GM10847 (cell line): ENCODE results near the gene MBP.

Experiments
- POLR2A ChIP-seq: IDR thresholded peaks from 2 replicates; pipeline ENCODE4 v1.6.1; 2011; ENCODE audit not compliant: insufficient read length; ENCODE audit errors: extremely low read depth

The MBP gene

DNA sequence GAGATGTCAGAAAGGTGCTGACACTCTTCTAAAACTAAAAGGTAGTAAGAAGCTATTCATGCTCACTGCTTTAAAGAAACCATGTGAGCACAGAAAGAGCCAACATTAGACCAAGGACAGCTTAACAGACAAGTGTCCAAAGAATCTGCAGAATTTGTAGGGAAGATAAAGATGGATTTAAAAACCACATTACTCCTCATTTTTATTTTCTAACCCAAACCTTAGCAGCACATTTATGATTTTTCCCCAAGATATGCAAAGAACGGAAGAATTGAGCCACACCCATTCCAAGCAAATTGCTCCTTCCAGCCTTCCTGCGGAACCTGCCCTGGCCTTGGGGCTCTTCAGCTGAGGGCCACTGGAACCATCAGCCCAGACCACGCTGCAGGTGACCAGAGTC is 26.9 kb downstream of the MBP start:
- TF ChIP-seq POLR2A = no peak

DNA sequence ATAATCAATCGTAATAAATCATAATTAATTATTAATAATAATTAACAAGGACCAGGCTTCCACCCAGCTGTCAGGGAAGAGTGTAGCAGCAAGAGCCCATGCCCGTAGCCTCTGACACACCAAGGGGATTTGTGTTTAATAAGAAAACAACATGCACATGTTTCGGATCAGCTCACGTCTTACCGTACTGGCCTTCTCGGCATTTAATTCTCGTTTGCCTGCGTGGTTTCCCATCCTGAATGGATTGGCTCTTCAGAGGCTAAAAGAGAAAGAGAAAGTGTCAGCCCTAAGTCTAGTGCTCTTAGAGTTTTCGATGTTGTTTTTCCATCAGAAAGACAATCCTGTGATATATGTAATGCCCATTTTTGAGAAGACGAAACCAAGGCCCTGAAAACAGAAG is 27.6 kb downstream of the MBP start:
- no peak for TF ChIP-seq POLR2A

GRCh38 chr18:77103991-77104531 is 28.5 kb downstream of the MBP start:
- TF ChIP-seq POLR2A = no peak

DNA sequence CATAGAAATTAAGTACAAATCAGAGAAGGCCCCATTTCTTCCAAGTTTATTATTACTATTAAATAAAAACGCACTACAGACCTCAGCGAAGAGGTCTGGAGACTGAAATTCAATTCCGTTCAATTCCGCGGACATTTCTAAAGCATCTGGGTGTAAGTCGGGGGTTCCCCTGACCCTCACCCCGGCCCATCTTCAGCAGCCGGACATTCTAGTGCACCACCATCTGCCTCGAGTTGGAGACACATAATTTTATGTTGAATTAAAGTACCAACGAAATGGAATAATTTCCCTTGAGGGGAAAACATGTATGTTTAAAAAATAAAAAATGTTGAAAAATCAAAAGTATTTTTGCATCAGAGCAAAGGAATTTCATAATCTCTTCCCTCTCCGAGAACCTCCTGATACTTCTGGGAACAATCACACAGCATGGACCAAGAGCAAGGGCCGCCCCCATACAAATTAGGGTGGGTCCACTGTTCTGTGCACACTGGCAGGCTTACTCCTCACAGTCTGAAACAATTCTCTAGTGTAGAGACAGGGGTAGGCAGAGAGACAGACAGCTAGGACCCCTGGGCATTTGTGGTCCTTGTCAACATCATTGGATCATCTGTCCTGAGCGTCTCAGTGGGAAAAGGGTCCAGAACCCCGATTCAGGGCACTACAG is 29.3 kb downstream of the MBP start:
- no peak for TF ChIP-seq POLR2A

GRCh38 chr18:77102259-77103040 is 30.1 kb downstream of the MBP start:
- TF ChIP-seq POLR2A = no peak

DNA sequence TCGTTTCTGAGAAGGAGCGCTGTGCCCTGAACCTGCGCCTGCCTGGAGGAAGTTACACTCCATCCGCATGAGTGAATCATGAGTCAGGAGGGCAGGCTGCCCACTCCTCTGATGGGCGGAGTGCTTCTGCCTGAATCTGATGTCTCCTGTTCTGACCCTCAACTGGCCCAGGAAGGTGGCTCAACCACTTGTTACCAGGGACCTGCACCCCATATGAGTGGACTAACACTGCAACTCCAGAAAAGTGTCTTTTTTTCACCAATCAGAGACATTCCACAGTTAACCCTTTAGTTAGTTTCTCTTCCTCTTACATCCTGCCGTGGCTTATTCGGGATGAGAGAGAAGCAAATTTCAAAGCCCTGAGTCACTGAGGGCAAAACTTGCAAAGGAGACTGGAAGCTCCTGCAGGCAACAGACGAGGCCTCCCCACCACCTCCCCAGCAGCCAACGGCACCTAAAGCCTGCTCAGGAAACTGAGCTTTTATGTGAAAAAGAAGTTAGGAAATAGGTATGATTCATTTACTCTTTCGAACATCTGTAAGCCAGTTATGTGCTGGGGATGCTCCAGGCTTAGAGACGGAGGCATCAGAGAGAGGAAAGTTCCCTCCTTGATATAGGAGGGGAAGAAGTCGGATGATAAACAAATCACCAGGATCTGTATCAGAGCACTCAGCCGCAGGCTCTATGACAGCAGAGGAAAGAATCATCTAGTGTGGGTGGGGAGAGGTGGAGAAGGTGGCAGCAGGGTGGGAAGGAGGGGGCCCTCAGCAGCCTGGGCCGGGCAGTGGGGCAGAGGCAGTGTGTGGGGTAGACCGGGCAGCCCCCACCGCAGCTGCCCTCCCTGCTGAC is 30.9 kb downstream of the MBP start:
- no peak for TF ChIP-seq POLR2A

DNA sequence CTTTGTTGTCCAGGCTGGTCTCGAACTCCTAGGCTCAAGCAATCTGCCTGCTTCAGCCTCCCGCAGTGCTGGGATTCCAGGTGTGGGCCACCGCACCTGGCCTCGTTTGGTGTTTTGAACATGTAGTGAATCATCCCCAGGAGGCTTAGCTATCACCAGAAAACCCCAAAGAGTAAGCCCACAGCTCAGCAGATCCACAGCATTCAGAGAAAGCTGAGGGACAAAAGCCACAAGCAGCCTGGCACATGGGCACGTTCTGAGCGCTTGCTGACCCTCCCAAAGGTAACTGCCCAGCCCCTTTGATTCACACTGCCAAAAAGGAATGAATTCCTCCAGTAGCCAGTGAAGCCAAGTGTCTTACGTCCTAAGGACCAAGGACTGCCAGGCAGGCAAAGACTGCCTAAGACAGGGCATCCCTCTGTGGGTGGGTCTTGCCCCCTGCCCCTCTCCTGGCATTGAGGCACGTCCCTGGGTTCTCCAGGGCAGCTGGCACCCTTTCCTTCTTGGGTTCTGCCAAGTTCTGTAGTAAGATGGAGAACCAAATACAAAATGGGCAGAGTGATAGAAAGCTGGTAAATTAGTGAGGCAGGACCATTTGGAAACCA is 31.7 kb downstream of the MBP start:
- TF ChIP-seq POLR2A = no peak

- TF ChIP-seq POLR2A = no peak
Measured at GRCh38 chr18:77099485-77100370, 32.9 kb downstream of the MBP start.

DNA sequence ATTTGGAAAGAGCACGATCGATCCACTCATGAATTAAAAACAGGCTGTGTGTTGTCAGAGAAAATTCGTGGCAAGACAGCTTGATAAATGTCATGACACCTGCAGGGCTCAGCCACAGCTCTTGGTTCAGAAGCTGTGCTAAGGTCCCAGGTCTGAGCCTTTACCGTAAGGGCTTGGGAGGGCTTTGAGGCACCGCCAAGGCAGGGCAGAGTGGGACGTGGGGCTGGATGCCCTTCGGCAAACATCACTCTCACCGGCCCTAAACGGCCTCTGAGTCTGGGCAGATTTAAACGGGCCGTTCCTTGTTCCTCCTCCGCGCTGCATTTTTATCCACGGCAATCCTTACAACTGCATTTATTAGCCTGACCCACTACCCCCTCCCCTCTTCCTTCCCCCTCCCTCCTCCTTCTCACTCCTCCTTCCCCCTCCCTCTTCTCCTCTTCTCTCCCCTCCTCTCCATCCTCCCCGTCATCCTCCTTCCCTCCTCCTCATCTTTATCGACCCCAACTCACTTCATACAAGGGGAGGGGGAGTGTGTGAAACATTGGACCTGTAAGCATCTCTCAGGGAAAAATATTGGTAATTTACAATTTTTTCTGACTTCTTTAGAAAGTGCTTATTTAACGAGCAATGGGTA is 33.9 kb downstream of the MBP start:
- TF ChIP-seq POLR2A = no peak

- TF ChIP-seq POLR2A = no peak
Measured at GRCh38 chr18:77098029-77098428, 34.6 kb downstream of the MBP start.

GRCh38 chr18:77096936-77097886 is 35.4 kb downstream of the MBP start:
- TF ChIP-seq POLR2A = no peak
